Thyroid gland (tissue), 4 donors: Measurements from ENCODE around the gene CBLC. TPM values are rescaled to one million over a fixed set of nuclear protein-coding genes. Genes with fewer than 3 reads are reported as not detected.
"Not testable (repeated sequence)": the region's sequence is repeated elsewhere in the genome, so short reads cannot be mapped to it uniquely, and the experiment has no call there.

Source experiments
- DNase-seq, 2 donors: peaks; one replicate each; pipeline ENCODE4 v3.0.0-alpha.2; 2019
- H3K27ac ChIP-seq, 3 donors: fragments of 200-600 bp; sonication (generic); 1 replicate in 2 of 3; 2 replicates in 1 of 3; pipeline ENCODE4 v1.5.1; 2016 to 2019; ENCODE audit warnings: mild to moderate bottlenecking in 1 of 3, moderate library complexity in 1 of 3
- H3K27me3 ChIP-seq: fragments of 200-600 bp; sonication (generic); one replicate; pipeline ENCODE4 v1.5.1; 2019
- H3K36me3 ChIP-seq, 2 donors: fragments of 200-600 bp; sonication (generic); one replicate each; pipeline ENCODE4 v1.5.1; 2016 to 2019
- H3K4me1 ChIP-seq, 2 donors: fragments of 200-600 bp; sonication (generic); one replicate each; pipeline ENCODE4 v1.5.1; 2017 to 2019
- H3K4me3 ChIP-seq, 3 donors: fragments of 200-600 bp; sonication (generic); replicated peaks in 1 of 3; 1 replicate in 2 of 3; 2 replicates in 1 of 3; pipeline ENCODE4 v1.5.1; 2016; ENCODE audit warnings: mild to moderate bottlenecking in 1 of 3
- H3K9me3 ChIP-seq: fragments of 200-600 bp; sonication (generic); one replicate; pipeline ENCODE4 v1.5.1; 2017
- POLR2A ChIP-seq, 2 donors: fragments of 450-650 bp; IDR thresholded peaks; one replicate each; pipeline ENCODE4 v1.6.1; 2017; ENCODE audit warnings: antibody characterized with exemption in 2 of 2, mild to moderate bottlenecking in 2 of 2, moderate library complexity in 1 of 2
- WGBS, 2 donors: methylation state at CpG; one replicate each; pipeline ENCODE4 v1.1.5; 2017; 5-methylcytosine and 5-hydroxymethylcytosine counted together
- intact Hi-C: fragments of 100-400 bp; cut with DNase I; formaldehyde crosslinking; loops from one replicate; pipeline ENCODE4 v1.15.1; 2023
- total RNA-seq, 4 donors: library from RNA; depleted of rRNA; stranded (reverse); fragments of >200 nt; gene quantifications; one replicate each; pipeline ENCODE4 v1.2.3, GENCODE V29; 2016
- TF ChIP-seq, protein P1 (sequence below), 6 experiments: fragments of 200-600 bp in 3 of 6; fragments of 450-650 bp in 3 of 6; sonication (generic) in 3 of 6; IDR thresholded peaks; one replicate each; pipeline ENCODE4 v1.5.1; 2016 to 2019; ENCODE audit warnings: antibody characterized with exemption in 6 of 6, mild to moderate bottlenecking in 2 of 6, inconsistent platforms in 1 of 6, moderate library complexity in 1 of 6

CBLC gene
- total RNA-seq, 4 donors from 2014 or later: 2.0 to 5.6 (median 3.1) TPM

DNA sequence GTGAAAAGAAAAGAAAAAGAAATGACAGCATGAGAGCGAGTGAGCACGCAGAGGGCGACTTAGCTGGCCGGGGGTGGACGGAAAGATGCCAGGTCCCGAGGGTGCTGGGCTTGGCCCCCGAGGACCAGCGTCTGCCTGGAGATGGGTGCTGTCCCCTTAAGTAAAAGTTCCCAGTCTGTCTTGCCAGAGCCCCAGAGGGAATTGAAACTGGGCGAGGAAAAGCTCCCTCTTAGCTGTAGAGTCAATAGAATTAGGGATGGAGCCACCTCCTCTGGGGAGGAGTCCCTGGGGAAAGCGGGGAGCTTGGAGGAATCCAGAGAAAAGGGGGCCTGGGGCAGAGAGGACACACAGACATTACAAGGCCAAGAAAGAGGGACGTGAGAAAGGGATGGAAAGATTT is 44.5 kb downstream of the CBLC start:
- Histone ChIP-seq H3K27me3 (no peaks in the 10 kb centered on the region), H3K36me3 (no peaks in the 10 kb centered on the region), H3K4me1 (peaks cover 0 to 22% of the 10 kb centered on the region in 2 donors), H3K9me3 (no peaks in the 10 kb centered on the region), H3K27ac (peak overlapping the region in 1 of 3 donors; percentile 49), H3K4me3 (no peak overlapping the region)
- no peak for TF ChIP-seq POLR2A (IDR thresholded peaks at IDR 0.05)
- TF ChIP-seq, protein P1, sequence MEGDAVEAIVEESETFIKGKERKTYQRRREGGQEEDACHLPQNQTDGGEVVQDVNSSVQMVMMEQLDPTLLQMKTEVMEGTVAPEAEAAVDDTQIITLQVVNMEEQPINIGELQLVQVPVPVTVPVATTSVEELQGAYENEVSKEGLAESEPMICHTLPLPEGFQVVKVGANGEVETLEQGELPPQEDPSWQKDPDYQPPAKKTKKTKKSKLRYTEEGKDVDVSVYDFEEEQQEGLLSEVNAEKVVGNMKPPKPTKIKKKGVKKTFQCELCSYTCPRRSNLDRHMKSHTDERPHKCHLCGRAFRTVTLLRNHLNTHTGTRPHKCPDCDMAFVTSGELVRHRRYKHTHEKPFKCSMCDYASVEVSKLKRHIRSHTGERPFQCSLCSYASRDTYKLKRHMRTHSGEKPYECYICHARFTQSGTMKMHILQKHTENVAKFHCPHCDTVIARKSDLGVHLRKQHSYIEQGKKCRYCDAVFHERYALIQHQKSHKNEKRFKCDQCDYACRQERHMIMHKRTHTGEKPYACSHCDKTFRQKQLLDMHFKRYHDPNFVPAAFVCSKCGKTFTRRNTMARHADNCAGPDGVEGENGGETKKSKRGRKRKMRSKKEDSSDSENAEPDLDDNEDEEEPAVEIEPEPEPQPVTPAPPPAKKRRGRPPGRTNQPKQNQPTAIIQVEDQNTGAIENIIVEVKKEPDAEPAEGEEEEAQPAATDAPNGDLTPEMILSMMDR (IDR thresholded peaks at IDR 0.05): no peak
- 55 to 62% methylated on average over 11 of the region's 11 CpGs for WGBS, 2 donors
- intact Hi-C loops: no loop called here
- no peak for DNase-seq

DNA sequence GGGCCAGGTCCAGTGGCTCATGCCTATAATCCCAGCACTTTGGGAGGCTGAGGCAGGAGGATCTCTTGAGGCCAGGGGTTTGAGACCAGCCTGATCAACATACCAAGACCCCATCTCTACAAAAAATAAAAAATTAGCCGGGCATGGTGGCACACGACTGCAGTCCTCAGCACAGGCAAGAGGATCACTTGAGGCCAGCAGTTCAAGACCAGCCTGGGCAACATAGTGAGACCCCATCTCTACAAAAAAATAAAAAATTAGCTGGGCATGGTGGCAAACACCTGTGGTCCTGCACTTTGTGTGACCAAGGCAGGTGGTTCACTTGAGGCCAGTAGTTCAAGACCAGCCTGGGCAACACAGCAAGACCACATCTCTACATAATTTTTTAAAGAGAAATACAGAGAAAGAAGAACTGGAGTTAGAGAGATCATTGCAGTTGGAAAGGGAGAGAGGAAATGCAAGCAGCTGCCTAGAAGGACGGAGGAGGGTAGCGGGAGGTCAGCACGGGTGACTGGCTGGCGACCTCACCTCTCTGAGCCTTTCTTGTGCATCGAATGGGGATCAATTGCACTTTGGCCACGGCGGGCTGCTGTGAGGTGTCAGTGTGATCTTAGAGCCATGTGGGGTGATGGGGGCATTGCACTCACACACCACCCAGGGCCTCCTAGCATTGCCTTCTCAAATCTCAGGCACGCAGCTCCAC is 45.1 kb downstream of the CBLC start:
- Histone ChIP-seq H3K27ac (no peak overlapping the region), H3K27me3 (no peaks in the 10 kb centered on the region), H3K4me3 (no peak overlapping the region), H3K36me3 (no peaks in the 10 kb centered on the region), H3K4me1 (peaks cover 0 to 22% of the 10 kb centered on the region in 2 donors), H3K9me3 (no peaks in the 10 kb centered on the region)
- DNase-seq: no peak
- intact Hi-C loops: no loop called here
- TF ChIP-seq, protein P1 (IDR thresholded peaks at IDR 0.05): no peak
- no peak for TF ChIP-seq POLR2A (IDR thresholded peaks at IDR 0.05)
- 58% methylated on average over 10 of the region's 10 CpGs for WGBS, 2 donors

DNA sequence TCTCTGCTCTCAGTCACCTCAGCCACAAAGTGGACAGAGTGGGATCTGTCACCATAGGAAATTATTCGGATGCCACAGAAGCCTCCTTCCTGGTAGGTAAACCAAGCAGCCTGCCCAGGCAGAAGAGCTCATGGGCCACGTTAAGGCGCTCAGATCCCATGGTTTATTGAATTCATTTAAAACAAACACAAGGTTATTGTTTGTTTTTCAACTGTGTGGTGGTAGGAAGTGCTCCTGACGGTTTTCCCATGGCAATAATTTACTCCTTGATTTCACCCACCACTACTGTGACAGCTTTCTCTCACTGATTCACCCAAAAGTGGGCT is 45.6 kb downstream of the CBLC start:
- Histone ChIP-seq H3K9me3 (no peaks in the 10 kb centered on the region), H3K36me3 (no peaks in the 10 kb centered on the region), H3K27ac (no peak overlapping the region), H3K4me3 (no peak overlapping the region), H3K27me3 (no peaks in the 10 kb centered on the region), H3K4me1 (peaks cover 0 to 22% of the 10 kb centered on the region in 2 donors)
- no peak for DNase-seq
- intact Hi-C loops: no loop called here
- TF ChIP-seq, protein P1 (IDR thresholded peaks at IDR 0.05): no peak
- TF ChIP-seq POLR2A (IDR thresholded peaks at IDR 0.05): no peak
- WGBS, 2 donors: 18 to 35% methylated on average over 4 of the region's 4 CpGs

DNA sequence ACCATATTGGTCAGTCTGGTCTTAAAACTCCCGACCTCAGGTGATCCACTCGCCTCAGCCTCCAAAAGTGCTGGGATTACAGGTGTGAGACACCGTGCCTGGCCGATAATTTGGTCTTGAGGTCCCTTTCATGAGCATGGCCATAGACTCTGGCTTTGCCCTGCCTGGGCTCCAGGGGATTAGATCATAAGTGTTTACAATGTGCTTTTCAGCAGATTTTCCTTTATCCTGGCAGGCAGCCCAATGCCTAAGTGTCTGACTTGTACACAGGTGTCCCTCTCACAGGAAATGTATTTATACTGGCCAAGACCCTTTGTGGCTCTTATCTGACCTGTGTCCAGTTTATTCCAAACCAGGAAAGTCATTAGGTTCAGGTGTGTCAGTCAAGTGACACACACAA is 47.1 kb downstream of the CBLC start:
- intact Hi-C loops: no loop called here
- 51 to 60% methylated on average over 4 of the region's 4 CpGs for WGBS, 2 donors
- no peaks in the 10 kb centered on the region for H3K36me3 ChIP-seq

DNA sequence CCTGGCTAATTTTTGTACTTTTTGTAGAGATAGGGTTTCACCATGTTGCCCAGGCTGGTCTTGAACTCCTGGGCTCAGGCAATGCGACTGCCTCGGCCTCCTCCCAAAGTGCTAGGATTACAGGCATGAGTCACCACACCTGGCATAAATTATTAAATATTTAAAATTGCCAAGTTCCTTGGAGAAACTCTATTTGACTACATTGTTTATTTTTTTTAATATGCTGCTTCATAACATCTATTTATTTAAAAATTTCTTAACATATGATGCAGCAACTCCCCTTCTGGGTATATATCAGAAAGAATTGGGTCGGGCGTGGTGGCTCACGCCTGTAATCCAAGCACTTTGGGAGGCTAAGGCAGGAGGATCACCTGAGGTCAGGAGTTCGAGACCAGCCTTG is 55.2 kb downstream of the CBLC start:
- H3K9me3 ChIP-seq, H3K36me3 ChIP-seq, H3K27me3 ChIP-seq, intact Hi-C loops, H3K27ac ChIP-seq, DNase-seq, H3K4me3 ChIP-seq, H3K4me1 ChIP-seq: not testable (repeated sequence)
- 89 to 90% methylated on average over 6 of the region's 6 CpGs for WGBS, 2 donors

More for the DNA sequence above, 47.1 kb downstream of the CBLC start:
- DNase-seq: peak; percentile 74 to 75
- H3K9me3 ChIP-seq: no peaks in the 10 kb centered on the region
- H3K4me3 ChIP-seq: no peak overlapping the region
- no peak overlapping the region for H3K27ac ChIP-seq
- no peak for TF ChIP-seq POLR2A (IDR thresholded peaks at IDR 0.05)
- H3K4me1 ChIP-seq: peaks cover 0 to 22% of the 10 kb centered on the region in 2 donors
- no peaks in the 10 kb centered on the region for H3K27me3 ChIP-seq

DNA sequence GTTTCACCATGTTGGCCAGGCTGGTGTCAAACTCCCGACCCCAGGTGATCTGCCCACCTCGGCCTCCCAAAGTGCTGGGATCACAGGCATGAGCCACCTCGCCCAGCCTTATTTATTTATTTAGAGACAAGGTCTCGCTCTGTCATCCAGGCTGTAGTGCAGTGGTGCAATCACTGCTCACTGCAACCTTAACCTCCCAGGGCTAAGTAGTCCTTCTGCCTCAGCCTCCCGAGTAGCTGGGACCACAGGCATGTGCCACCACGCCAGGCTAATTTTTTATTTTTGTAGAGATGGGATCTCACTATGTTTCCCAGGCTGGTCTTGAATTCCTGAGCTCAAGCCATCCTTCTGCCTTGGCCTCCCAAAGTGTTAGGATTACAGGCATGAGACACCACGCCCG is 56.7 kb downstream of the CBLC start:
- H3K9me3 ChIP-seq, H3K27me3 ChIP-seq, H3K4me1 ChIP-seq, H3K36me3 ChIP-seq, H3K4me3 ChIP-seq, H3K27ac ChIP-seq, DNase-seq, intact Hi-C loops: not testable (repeated sequence)
- 89 to 92% methylated on average over 8 of the region's 8 CpGs for WGBS, 2 donors
